ENCODE results near the gene EIF3K. TPM values are rescaled to one million over a fixed set of nuclear protein-coding genes. Genes with fewer than 3 reads are reported as not detected.

Gene EIF3K
- total RNA-seq, 1 experiment from 2014 or later = 1,233 TPM

- peak; percentile 85 for DNase-seq (ENCODE audit: low spot score)
These were observed 47.1 kb downstream of the EIF3K start for GRCh38 chr19:38665950-38666662.

- peak; percentile 99 for DNase-seq (ENCODE audit: low spot score)
These were observed 47.9 kb downstream of the EIF3K start for GRCh38 chr19:38666663-38667511.

- DNase-seq (ENCODE audit: low spot score) = peak; percentile 93
These were observed 48.7 kb downstream of the EIF3K start for GRCh38 chr19:38667661-38668171.

- peak; percentile 83 for DNase-seq (ENCODE audit: low spot score)
These were observed 50.6 kb downstream of the EIF3K start for GRCh38 chr19:38669552-38669951.

- no peak for DNase-seq (ENCODE audit: low spot score)
These were observed 52.0 kb downstream of the EIF3K start for GRCh38 chr19:38670921-38671398.

GRCh38 chr19:38671654-38672053 is 52.7 kb downstream of the EIF3K start:
- DNase-seq (ENCODE audit: low spot score) = no peak

GRCh38 chr19:38673030-38673429 is 54.0 kb downstream of the EIF3K start:
- DNase-seq (ENCODE audit: low spot score) = no peak

GRCh38 chr19:38674388-38675171 is 55.6 kb downstream of the EIF3K start:
- no peak for DNase-seq (ENCODE audit: low spot score)

GRCh38 chr19:38675611-38676010 is 56.6 kb downstream of the EIF3K start:
- DNase-seq (ENCODE audit: low spot score) = no peak

- DNase-seq (ENCODE audit: low spot score) = peak; percentile 90
These were observed 57.3 kb downstream of the EIF3K start for GRCh38 chr19:38676023-38676877.

GRCh38 chr19:38676878-38677646 is 58.1 kb downstream of the EIF3K start:
- DNase-seq (ENCODE audit: low spot score) = no peak

GRCh38 chr19:38678217-38678890 is 59.4 kb downstream of the EIF3K start:
- DNase-seq (ENCODE audit: low spot score) = no peak

- DNase-seq (ENCODE audit: low spot score) = no peak
These were observed 60.0 kb downstream of the EIF3K start for GRCh38 chr19:38678891-38679494.

- no peak for DNase-seq (ENCODE audit: low spot score)
These were observed 60.9 kb downstream of the EIF3K start for GRCh38 chr19:38679839-38680238.

- no peak for DNase-seq (ENCODE audit: low spot score)
These were observed 63.3 kb downstream of the EIF3K start for GRCh38 chr19:38682195-38682867.

GRCh38 chr19:38682872-38683392 is 63.9 kb downstream of the EIF3K start:
- DNase-seq (ENCODE audit: low spot score) = no peak

GRCh38 chr19:38683393-38684077 is 64.5 kb downstream of the EIF3K start:
- DNase-seq (ENCODE audit: low spot score) = peak; percentile 100

Data from H4 (cell line).